NCI-H146 treated with DMSO at 0.1 percent for 48 hours (cell line): Measurements from ENCODE around the gene ZNF24.
A peak's percentile ranks its signal among the peaks of the same experiment; 100 is the strongest.

Experiments
- DNase-seq: peaks from one replicate; lab custom pipeline; 2025; ENCODE audit not compliant: unreplicated experiment; lab: John Stamatoyannopoulos, UW

ZNF24 gene

GRCh38 chr18:35355140-35355618 lies 11.0 kb upstream of the ZNF24 start:
- peak; percentile 95 for DNase-seq

GRCh38 chr18:35352778-35353177 lies 8.6 kb upstream of the ZNF24 start:
- DNase-seq = no peak

DNA sequence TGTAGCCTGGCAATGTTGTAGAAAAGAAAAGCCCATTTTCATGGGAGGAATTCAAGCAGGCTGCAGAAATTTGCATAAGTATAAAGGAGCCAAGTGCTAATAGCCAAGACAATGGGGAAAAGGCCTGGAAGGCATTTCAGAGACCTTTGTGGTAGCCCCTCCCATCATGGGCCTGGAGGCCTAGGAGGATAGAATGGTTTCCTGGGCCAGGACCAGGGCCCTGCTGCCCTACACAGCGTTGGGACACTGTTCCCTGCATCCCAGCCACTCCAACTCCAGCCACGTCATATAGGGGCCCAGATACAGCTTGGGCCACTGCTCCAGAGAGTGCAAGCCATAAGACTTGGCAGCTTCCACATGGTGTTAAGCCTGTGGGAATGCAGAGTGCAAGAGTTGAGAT lies 8.1 kb upstream of the ZNF24 start:
- DNase-seq = no peak

DNA sequence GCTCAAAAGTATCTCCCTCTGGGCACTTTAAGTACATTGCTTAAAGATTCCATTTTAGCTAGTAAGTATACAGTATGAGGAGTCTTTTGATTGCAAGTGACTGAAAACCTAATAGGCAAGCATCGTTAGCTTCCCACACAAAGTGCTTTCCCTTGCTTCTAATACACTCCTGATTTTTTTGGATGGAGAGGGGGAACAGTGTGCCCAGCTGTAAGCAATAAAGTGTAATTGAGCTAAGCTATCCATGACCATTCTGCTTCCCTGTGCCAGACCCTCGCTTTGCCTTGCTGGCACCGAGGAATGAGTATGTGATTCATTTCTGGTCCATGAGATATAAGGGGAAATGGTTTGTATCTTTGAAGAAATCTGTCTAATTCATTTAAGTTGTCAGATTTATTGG lies 3.8 kb upstream of the ZNF24 start:
- DNase-seq = no peak

DNA sequence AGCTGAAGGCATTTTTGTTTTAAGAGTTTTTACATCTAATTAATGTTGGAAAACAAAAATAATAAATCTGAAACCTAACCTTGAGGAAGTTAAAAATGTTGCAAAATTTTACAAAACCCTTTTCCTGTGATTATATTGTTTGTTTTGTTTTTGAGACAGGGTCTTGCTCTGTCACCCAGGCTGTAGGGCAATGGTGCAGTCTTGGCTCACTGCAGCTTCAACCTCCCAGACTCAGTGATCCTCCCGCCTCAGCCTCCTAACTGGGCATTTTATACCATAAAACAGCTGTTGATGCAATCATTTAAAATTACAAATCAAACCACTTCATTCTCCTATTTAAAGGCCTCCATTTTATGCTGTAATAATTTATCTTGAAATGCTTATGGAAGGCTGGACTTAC lies 1.7 kb upstream of the ZNF24 start:
- no peak for DNase-seq

DNA sequence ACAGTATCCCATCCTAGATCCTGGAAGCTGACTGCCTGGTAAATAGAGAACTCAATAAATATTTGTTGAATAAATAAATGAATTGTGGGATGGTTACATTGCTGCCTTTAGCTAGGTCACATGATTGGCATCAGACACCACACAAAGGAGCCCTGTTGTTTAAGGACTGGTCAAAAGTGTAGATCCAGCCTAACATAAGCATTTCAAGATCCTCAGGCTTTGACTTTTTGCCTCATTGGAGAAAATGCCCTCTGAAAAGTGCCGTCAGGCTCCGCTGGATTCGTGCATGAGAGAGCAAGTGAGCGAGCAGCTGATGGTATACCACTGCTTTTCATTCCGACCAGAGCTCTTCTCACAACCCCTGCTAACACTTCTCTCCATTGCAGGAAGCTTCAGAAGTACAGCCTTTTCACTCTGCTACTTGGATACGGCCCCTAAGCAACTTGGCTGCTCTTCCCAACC lies 1.3 kb upstream of the ZNF24 start:
- no peak for DNase-seq

DNA sequence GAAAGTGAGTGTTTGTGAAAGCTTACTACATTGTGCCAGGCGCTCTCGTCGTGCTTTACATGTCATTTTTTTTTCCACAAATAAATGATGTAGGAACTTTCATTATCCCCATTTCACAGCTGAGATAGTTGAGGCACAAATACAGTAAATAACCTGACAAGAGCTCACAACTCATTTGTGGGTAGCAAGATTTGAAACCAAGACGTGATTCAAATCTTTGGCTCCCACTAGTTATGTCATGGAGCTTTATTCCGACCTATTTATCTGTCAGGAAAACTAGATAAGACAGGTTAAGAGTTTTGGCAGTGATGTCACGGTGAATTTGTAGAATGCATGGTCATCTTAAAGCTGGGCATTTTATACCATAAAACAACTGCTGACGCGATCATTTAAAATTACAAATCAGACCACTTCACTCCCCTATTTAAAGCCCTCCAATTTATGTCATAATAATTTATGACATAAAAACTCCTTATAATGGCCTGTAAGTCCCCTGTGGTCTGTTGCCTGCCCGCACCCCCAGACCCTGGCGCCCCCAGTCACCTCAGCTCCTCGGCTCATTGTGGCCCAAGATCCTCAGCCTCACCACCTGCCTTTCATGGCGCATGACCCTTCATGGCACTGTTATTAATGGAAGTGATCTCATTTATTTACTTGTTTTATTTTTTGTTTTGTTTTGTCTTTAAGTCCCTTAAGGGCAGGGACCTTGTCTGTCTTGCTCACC lies 678 bp upstream of the ZNF24 start:
- DNase-seq = no peak

GRCh38 chr18:35343488-35343935 lies 708 bp downstream of the ZNF24 start:
- DNase-seq = no peak

GRCh38 chr18:35337286-35337685 lies 6.9 kb downstream of the ZNF24 start:
- DNase-seq = no peak

- DNase-seq = no peak
Observed at GRCh38 chr18:35335866-35336265, 8.4 kb downstream of the ZNF24 start.

DNA sequence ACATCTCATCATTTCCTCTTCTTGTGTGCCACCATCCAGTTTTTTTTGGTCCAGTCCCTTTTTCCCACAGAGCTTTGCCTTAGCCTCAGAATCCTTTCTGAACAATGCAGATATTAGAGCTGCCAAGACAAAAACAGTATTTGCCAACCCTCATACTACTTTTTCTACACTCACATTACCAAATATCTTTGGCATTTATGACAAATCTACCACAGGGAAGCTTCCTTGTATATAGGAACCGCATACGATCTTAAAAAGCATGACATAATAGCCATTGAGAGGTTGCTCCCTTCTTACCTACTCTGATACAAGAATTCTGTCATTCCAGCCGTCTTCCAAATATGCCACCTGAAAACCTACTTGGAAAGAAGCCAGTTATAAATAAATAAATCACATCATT lies 9.4 kb downstream of the ZNF24 start:
- no peak for DNase-seq

DNA sequence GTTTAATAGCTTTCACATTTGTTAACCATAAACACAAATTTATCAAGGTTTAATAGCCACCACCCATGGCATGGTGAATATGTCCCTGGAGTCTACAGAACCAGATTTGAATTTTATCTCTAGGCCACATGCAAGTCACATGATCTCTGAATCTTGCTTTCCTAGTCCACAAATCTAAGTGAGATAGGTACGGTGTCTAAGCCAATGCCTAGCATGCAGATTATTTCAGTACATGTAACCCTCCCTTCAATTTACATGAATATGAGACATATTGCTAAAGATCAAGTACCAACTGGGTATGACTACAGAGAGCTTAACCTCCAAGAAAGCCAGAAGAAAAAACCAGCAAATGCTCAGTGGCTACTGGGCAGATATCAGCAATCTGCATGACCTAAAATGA lies 10.0 kb downstream of the ZNF24 start:
- no peak for DNase-seq

- no peak for DNase-seq
Observed at GRCh38 chr18:35331367-35332087, 12.7 kb downstream of the ZNF24 start.

- DNase-seq = no peak
Observed at GRCh38 chr18:35328868-35329267, 15.4 kb downstream of the ZNF24 start.

- no peak for DNase-seq
Observed at GRCh38 chr18:35326695-35327387, 17.4 kb downstream of the ZNF24 start.

DNA sequence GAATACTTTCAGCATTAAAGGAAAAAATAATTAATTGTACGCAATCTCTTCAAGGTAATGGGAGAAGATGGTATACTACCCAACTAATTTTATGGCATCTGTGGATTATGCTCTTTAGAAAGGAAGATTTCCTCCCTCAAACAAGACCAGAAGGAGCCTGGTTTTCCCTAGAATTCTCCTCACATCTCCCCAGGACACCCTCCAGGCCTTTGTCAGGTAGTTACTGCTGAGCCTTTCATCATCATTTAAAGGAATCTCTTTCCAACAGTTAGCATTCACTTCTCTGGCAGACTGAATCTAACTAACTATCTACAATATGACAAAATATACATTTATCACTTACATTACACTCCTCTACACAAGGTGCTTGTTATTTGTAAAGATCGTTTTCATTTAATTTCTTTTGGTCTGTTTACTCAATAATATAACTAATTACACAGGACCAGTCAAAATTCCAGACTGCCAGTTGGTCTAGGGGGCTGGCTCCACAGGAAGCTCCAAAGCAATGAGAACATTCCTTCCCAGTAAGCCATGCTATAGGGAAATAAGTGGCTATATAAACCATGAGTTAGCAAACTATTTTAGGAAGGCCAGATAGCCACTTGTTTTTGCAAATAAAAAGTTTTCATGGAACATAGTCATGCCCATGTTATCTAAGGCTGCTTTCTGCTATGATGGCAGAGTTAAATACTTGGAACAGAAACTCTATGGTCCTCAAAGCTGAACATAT lies 19.1 kb downstream of the ZNF24 start:
- DNase-seq = no peak

- no peak for DNase-seq
Observed at GRCh38 chr18:35322486-35323458, 21.4 kb downstream of the ZNF24 start.

DNA sequence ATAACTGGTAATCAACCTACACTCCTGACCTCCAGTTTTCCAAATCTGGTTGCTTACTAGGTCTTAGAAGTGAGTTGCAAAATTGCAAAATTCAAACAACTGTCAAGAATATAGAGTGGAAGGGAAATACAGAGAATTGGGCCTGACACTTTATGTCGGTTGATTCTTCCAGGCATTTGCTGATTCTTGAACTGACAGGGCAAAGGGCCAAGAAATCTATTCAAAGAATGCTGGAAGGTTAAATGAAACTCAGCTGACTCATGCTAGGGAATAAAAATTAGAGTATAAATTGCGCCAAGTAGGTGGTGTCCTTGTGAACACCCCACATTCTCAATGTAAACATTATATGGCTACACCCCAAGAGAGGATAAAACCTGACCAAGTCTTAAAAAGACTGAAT lies 32.7 kb downstream of the ZNF24 start:
- no peak for DNase-seq

- no peak for DNase-seq
Observed at GRCh38 chr18:35306588-35307250, 37.5 kb downstream of the ZNF24 start.
